GM21723 (cell line): ENCODE measurements around the gene GGCX.

Experiments used
- ATAC-seq: cut with Tn5 transposase; IDR thresholded peaks from one replicate; pipeline ENCODE4 v1.9.1; 2021; ENCODE audit warnings: mild to moderate bottlenecking, moderate library complexity; ENCODE audit not compliant: unreplicated experiment

Gene GGCX

DNA sequence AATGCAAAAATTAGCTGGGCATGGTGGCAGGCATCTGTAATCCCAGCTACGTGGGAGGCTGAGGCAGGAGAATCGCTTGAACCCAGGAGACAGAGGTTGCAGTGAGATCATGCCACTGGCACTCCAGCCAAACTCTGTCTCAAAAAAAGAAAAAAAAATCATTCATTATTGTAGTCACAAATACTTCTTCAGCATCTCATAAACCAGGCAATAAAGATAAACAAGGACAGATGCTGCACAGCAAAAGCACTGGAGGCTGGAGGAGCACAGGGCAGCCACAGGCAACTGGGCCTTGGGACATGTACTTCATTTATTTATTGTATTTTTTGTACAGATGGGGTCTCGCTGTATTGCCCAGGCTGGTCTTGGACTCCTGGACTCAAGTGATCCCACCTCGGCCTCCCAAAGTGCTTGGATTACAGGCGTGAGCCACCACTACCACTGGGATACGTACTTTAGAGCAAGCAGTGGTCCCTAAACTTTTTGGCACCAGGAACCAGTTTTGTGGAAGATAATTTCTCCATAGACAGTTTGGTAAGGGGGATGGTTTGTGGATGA is 39.1 kb downstream of the GGCX start:
- ATAC-seq: no peak

DNA sequence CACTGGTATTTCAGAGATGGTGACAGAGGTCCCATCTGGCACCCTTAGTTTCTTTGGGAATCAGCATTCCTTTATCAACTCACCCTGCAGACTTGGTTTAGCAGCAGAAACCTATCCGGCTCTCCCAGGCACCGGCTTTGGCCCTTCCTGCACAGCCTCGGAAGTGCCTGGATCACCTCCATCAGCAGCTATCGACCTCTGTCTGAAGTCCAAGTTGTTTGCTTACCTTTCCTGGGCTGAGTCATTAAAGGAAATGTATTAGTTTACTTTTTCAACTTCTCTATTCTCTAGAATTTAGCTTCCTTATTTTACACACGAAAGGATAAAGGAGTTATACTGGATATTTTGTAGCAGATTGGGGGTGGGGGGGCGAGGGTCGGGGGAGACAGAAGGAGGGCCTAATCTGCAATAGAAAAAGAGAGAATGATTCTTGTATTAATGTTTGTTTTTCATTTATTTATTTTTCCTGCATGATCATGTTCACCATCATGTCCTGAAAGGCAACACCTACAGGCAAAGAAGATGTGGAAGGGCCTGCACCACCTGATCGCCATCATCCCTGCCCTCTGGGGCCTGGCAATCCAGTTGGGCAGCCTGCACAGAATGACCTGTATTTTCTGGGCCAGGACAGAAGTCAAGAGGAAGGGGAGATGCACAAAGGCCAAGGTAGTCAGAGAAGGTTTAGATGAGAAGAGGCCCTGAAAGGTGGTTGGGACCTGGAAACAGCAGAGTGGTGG is 44.5 kb downstream of the GGCX start:
- no peak for ATAC-seq

DNA sequence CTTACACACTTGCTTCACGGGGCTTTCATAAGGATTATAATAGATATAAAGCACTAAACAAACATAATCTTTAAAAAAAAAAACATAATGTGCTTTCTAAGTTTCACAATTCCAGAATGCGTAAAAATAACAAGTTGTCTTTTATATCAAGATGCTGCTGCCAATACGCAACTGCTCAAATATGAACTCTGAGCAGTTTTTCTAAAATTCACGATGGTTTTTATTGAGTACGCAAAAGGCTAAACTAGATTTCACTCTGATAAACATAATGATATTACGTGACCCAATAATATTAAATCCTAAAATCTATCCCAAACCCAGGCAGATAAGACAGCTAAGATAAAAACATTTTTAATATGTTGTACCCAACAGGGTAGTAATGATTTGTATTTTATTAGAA is 47.0 kb downstream of the GGCX start:
- no peak for ATAC-seq

DNA sequence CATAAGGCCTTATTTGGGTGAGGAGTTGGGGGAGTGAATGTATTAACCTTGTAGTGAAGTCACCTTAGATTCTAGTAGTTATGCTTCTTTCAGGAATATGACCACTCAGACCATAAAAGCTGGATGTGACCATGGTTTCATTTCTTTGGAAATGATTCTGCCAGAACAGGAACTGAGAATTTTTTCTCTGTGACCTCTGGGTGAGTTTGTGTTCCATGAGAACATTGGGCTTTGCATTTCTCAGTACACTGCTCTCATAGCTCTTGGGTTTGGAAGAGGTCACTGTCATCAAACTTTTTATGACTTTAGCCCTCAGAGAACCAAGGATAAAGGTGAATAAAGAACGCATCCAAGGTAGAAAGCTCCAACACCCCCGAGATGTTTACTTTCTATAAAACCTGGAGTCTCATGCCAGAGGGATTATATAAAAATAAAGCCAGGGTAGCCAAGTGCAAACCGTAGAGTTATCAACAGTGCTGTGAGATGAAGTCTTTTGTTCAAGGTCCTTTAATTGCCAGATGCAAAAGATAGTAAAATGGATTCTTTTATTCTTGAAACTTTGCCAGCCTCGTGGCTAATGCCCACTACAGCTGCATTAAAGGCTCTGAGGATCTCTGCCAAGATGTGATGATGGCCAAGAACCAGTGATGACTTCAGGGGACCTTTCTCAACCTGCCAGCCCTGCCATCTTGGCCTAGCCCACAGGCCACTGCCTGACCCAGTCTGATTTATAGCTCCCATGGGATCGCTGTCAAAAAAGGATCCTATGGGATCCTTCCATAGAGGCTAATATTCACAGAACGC is 50.1 kb downstream of the GGCX start:
- ATAC-seq: no peak

DNA sequence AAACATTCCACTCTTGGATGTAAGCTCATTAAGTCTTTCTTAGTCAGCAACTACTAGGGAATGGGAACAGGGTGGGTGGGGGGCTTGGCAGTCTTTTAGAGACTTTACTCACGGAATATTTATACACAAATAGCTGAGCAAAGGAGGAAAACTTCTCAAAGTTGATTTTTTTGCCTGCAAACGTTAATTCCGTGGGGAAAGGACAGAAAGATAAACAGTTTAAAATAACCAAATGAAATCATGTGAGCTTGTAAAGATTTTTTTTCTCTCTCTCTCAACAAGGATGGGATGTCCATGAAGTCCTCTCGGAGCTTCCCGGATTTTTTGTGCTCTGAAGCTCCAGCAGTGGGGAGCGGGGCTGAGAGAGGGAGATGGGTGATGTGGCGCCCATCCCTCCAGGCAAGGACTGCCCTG is 54.5 kb downstream of the GGCX start:
- no peak for ATAC-seq

DNA sequence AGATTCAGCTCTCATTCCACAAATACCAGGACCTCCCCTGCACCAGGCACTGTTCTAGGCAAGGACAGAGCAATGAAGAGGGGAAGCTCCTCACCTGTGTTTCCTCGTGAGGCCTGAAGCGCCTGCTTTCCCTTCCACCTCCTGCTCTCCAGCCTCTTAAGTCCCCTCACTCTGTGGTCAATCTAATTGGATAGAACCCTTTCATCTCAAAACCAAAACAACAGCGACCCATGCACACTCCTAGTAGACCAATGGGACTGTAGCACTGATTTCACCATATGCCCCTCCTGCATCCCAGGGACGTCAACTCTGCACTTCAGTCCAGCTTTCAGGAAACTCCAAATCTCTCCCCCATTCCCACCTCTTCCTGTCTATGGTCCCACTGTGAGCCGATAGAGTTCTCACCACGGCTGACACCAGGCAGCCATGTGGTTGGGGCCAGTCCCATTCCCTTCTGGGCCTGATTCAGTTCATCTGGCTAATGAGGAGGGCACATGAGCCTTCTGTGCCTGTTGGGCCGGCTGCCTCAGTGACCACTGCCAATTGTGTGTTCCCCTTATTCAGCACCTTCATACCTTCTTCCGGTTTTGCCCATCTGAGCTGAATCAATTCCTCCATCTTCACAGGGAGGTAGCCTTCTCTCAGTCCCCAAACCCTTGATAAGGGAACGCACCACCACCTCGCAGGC is 55.6 kb downstream of the GGCX start:
- ATAC-seq: no peak

DNA sequence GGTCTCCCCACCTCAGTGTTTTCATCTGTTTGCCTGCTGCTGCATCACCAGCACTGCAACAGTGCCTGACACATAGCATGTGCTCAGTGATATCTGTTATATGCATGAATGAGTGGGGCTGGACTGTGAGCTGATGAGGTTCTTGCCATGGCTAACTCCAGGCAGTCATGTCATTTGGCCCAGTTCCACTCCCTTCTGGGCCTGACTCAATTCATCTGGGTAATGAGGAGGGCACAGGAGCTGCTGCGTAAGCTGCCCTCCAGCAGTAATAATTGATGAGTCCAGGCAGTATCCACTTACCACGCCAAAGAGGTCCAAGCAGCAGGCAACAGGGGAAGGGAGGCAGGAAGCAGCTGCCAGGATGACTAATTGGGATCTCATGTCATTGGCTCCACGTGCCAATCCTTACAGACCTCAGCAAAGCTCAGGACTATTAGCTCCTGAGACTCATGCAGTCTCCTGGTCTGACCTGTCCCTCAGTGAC is 56.5 kb downstream of the GGCX start:
- no peak for ATAC-seq

DNA sequence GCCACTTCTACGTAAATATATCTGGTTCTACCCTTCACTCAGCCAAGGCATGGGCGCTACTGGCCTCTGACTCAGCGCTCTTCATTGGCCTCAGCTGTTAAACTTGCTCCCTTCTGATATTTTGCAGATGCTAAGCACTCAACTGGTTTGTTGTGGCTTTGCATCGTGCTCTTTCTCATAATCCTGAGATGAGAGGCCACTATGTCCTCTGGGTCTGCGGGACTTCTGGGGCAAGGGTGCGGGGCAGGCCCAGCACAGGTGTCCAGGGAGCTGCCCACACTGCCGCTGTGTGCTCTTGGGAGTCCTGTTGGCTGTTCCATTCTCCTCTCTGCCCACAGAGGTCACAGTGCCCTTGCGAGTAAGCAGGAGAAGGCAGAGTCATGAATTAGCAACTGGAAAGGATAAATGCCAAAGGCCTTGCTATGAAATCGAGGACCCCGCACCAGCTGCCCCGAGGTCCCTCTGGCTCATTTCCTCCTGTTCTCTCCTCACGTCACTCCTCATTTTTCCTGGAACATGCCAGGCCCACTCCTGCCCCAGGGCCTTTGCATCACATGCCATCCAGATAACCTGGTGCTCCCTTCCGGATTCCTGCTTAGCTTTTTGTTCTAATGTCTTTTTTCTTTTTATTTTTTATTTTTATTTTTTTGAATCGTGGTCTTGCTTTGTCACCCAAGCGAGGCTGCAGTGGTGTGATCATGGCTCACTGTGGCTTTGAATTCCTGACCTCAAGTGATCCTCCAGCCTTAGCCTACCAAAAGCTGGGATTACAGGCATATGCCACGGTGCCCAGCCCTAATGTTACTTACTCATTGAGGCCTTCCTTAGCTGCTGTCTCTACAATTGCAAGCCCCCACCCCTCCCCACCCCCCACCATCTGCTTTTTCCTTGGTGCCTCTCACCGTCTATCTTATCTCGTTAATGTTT is 57.2 kb downstream of the GGCX start:
- no peak for ATAC-seq

DNA sequence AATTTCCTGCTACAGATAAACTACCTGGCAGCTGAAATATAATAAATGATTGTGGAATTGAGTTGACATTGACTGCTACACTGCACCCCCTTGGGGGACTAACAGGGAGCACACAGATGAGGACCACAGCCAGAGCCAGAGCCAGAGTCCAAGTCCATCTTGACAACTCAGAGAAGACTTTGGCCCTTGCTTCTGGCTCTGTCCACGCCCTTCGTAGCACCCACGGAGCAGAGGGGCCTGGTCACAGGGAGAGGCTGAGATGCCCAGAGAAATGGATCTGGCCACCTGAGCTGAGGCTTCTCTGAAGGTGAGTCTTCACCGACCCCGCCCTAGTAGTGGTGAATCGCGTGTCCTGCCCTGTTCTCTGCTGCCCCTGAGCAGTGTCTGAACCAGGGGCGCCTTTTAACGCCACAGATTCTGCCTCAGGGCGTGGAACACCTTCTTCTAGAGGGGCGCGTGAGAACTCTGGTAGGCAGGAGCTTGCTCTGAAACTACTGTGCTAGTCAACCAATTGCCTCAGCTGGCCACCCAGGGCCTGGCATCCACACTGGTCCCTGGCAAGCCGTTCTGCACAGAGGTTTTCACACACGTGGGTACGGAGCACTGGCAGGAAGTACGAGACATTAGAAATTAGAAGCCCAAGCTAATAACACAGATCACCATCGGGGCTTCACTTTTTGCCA is 58.0 kb downstream of the GGCX start:
- no peak for ATAC-seq

DNA sequence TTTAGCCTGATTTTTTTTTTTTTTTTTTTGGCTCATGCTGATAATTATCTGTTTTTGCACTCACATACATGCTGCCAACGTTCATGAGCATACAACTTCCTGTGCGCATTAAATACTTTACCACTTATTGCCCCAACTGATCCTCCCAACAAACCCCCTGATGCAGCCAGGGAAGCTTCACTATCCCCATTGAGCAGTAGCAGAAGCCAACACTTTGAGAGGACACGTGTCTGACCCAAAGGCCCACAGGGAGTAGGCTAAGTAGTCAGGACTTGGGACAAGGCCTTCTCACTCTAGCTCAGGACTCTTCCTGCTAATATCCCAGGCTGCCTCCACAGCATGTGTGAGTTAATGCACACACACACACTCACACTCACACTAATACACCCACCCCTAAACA is 58.6 kb downstream of the GGCX start:
- no peak for ATAC-seq

DNA sequence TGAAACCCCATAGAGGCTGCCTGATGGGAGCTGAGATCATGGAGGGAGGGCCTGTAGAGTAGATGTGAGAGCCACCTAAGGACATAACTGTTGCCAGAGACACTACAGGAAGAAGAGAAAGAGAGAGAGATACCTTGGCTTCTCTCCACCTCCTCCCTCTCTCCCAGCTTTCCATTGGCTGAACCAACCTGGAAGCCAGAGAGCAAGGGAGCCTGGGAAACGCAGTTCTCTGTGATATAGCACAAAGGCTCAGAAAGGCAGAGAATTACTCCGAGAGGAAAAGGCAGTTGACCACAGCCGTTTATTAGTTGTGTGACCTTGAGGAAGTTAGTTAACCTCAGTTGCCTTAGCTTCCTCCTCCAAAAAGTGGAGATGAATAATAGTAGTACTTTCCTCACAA is 60.0 kb downstream of the GGCX start:
- no peak for ATAC-seq

DNA sequence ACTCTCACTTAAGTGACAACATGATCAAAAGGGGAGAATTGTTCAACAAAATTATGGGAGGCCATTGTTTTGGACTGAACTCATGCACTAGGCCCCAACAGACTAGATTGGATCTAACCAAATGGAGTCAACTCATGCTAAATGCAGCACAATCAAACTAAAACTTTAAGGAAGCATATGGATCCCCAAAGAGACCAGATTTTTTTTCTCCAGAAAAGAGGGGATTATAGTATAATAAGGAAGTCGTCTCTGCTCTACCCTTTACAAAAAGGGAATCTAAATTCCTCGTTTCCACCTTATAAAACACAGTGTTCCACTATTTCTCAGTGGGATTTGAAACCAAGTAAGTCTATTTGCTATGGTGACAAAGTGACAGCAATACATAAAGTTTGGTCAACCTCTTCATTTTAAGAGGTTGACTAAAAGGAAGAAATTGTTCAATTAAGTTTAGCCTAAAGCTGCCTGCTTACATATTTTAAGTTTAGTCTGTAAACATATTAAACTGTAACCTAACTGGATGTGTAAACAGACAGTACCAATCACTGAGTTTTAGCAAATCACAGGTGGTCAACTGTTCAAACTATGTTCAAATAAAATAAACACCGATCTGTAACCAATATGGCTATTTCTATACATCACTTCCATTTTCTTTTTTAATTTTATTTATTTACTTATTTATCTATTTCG is 63.2 kb downstream of the GGCX start:
- ATAC-seq: no peak

DNA sequence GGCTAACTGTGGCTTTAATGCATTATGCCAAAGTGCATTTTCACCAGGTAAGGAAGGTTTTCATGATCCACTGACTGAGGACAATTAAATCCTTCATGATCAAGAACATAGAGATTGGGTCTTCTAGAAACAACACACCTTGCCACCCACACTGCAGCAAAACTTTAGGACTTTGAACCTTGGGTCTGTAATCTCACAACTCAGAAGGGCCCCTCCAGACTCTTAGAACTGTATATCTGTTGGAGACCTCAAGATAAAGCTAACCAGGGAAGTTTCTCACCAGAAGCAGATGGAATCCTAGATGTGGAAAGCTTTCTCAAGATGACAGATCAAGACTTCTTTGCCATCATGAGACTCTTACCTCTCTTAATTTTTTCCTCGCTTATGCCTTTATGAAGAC is 64.9 kb downstream of the GGCX start:
- ATAC-seq: no peak
